Mesothelial cell of epicardium (in vitro differentiated cells): ENCODE results near the gene TGFBR3. TPM values are rescaled to one million over a fixed set of nuclear protein-coding genes. Genes with fewer than 3 reads are reported as not detected.

Source experiments
- DNase-seq, 2 experiments: peaks; one replicate each; pipeline ENCODE4 v3.0.0; 2021; ENCODE audit warnings: low spot score in 2 of 2; ENCODE audit not compliant: unreplicated experiment in 2 of 2
- H3K27ac Mint-ChIP-seq: 2 replicates; pipeline ENCODE4 v1.8.0; 2021; ENCODE audit warnings: mixed read lengths
- H3K27me3 Mint-ChIP-seq: 2 replicates; pipeline ENCODE4 v1.8.0; 2021; ENCODE audit warnings: low read depth, mixed read lengths
- H3K36me3 Mint-ChIP-seq: 2 replicates; pipeline ENCODE4 v1.8.0; 2021; ENCODE audit warnings: mixed read lengths
- H3K4me1 Mint-ChIP-seq: 2 replicates; pipeline ENCODE4 v1.8.0; 2021; ENCODE audit warnings: mixed read lengths
- H3K4me3 Mint-ChIP-seq: 2 replicates; pipeline ENCODE4 v1.8.0; 2021; ENCODE audit warnings: mild to moderate bottlenecking, moderate library complexity, mixed read lengths
- H3K9me3 Mint-ChIP-seq: 2 replicates; pipeline ENCODE4 v1.8.0; 2021; ENCODE audit warnings: mixed read lengths
- CTCF ChIP-seq: fragments of 200-600 bp; sonication (generic); IDR thresholded peaks from one replicate; pipeline ENCODE4 v1.5.0; 2021; ENCODE audit warnings: antibody characterized with exemption; ENCODE audit not compliant: unreplicated experiment
- total RNA-seq: library from RNA; stranded (reverse); gene quantifications from 3 replicates; pipeline ENCODE4 v1.2.1, GENCODE V29; 2021

The TGFBR3 gene
- total RNA-seq, 1 donor from 2014 or later, result 20.7 TPM

GRCh38 chr1:91724231-91724630, 161.7 kb downstream of the TGFBR3 start:
- H3K27ac Mint-ChIP-seq, result no peak overlapping the region
- no peak overlapping the region for H3K4me3 Mint-ChIP-seq
- TF ChIP-seq CTCF, result no peak
- peaks cover 5% of the 10 kb centered on the region for H3K4me1 Mint-ChIP-seq
- no peaks in the 10 kb centered on the region for H3K27me3 Mint-ChIP-seq
- DNase-seq, result no peak
- H3K9me3 Mint-ChIP-seq, result no peaks in the 10 kb centered on the region
- H3K36me3 Mint-ChIP-seq, result peaks cover 1% of the 10 kb centered on the region

- H3K27me3 Mint-ChIP-seq, result no peaks in the 10 kb centered on the region
- H3K4me1 Mint-ChIP-seq, result peaks cover 10% of the 10 kb centered on the region
- no peak overlapping the region for H3K27ac Mint-ChIP-seq
- no peak for DNase-seq
- peaks cover 6% of the 10 kb centered on the region for H3K36me3 Mint-ChIP-seq
- H3K9me3 Mint-ChIP-seq, result no peaks in the 10 kb centered on the region
- H3K4me3 Mint-ChIP-seq, result no peak overlapping the region
- TF ChIP-seq CTCF, result no peak
Observed at GRCh38 chr1:91720044-91720443, 165.9 kb downstream of the TGFBR3 start.

- no peak for DNase-seq
- H3K9me3 Mint-ChIP-seq, result no peaks in the 10 kb centered on the region
- H3K27ac Mint-ChIP-seq, result no peak overlapping the region
- H3K27me3 Mint-ChIP-seq, result no peaks in the 10 kb centered on the region
- no peak for TF ChIP-seq CTCF
- H3K4me3 Mint-ChIP-seq, result no peak overlapping the region
- peaks cover 19% of the 10 kb centered on the region for H3K4me1 Mint-ChIP-seq
- peaks cover 6% of the 10 kb centered on the region for H3K36me3 Mint-ChIP-seq
Observed at GRCh38 chr1:91718877-91719276, 167.1 kb downstream of the TGFBR3 start.

GRCh38 chr1:91718368-91718767, 167.6 kb downstream of the TGFBR3 start:
- DNase-seq, result no peak
- Mint-ChIP-seq H3K9me3 (no peaks in the 10 kb centered on the region), H3K27ac (no peak overlapping the region), H3K4me1 (peaks cover 21% of the 10 kb centered on the region), H3K4me3 (no peak overlapping the region), H3K36me3 (peaks cover 6% of the 10 kb centered on the region), H3K27me3 (no peaks in the 10 kb centered on the region)
- TF ChIP-seq CTCF, result no peak

- Mint-ChIP-seq H3K4me1 (peaks cover 24% of the 10 kb centered on the region), H3K27me3 (no peaks in the 10 kb centered on the region), H3K4me3 (no peak overlapping the region), H3K27ac (no peak overlapping the region), H3K9me3 (no peaks in the 10 kb centered on the region), H3K36me3 (peaks cover 6% of the 10 kb centered on the region)
- no peak for TF ChIP-seq CTCF
- DNase-seq, result no peak
Observed at GRCh38 chr1:91717839-91718238, 168.1 kb downstream of the TGFBR3 start.

- Mint-ChIP-seq H3K9me3 (no peaks in the 10 kb centered on the region), H3K27ac (no peak overlapping the region), H3K36me3 (peaks cover 6% of the 10 kb centered on the region), H3K4me3 (no peak overlapping the region), H3K27me3 (no peaks in the 10 kb centered on the region), H3K4me1 (peaks cover 29% of the 10 kb centered on the region)
- no peak for TF ChIP-seq CTCF
- no peak for DNase-seq
Observed at GRCh38 chr1:91716339-91716738, 169.6 kb downstream of the TGFBR3 start.
